Skeletal muscle satellite cell (primary cell): ENCODE data around the gene TMPRSS13. TPM values are rescaled to one million over a fixed set of nuclear protein-coding genes. Genes with fewer than 3 reads are reported as not detected.
"Not testable (repeated sequence)": the region's sequence is repeated elsewhere in the genome, so short reads cannot be mapped to it uniquely, and the experiment has no call there.

Source experiments
- H3K27me3 ChIP-seq: 2 replicates; pipeline ENCODE4 v1.7.0; 2013; ENCODE audit warnings: low read length; ENCODE audit not compliant: control insufficient read depth, insufficient read depth
- H3K36me3 ChIP-seq: 2 replicates; pipeline ENCODE4 v1.7.0; 2013; ENCODE audit warnings: mild to moderate bottlenecking, control low read depth, low read length; ENCODE audit not compliant: insufficient read depth
- H3K4me1 ChIP-seq: 2 replicates; pipeline ENCODE4 v1.7.0; 2013; ENCODE audit warnings: low read length; ENCODE audit not compliant: control insufficient read depth, insufficient read depth
- H3K4me2 ChIP-seq: 2 replicates; pipeline ENCODE4 v1.7.0; 2013; ENCODE audit warnings: mild to moderate bottlenecking, low read length
- H3K4me3 ChIP-seq: 2 replicates; pipeline ENCODE4 v1.7.0; 2013; ENCODE audit warnings: low read length
- H3K9ac ChIP-seq: 2 replicates; pipeline ENCODE4 v1.7.0; 2013; ENCODE audit warnings: mild to moderate bottlenecking, low read depth, low read length, moderate library complexity
- H3K9me3 ChIP-seq: replicated peaks from 2 replicates; pipeline ENCODE4 v1.7.0; 2013; ENCODE audit warnings: mild to moderate bottlenecking, control low read depth, low read length
- total RNA-seq: library from RNA; depleted of rRNA; stranded (reverse); fragments of >200 nt; gene quantifications from 2 replicates; pipeline ENCODE4 v1.2.3, GENCODE V29; 2012; rRNA removed

The TMPRSS13 gene
- total RNA-seq, result not detected in 2 replicates

GRCh38 chr11:117929142-117929915 is at the start of gene TMPRSS13:
Gene TMPRSS13, minus strand, starts transcription at chr11:117929402. Its CDS starts 95 bp downstream, at chr11:117929307.
- H3K4me3 ChIP-seq, result no peak within 1 kb of the TSS
- peaks cover 19% of the 10 kb centered on the region for H3K27me3 ChIP-seq
- no peak within 1 kb of the TSS for H3K9ac ChIP-seq
- no peak within 1 kb of the TSS for H3K4me2 ChIP-seq
- no peaks in the 10 kb centered on the region for H3K36me3 ChIP-seq
- H3K9me3 ChIP-seq, result no peaks in the 10 kb centered on the region
- no peaks in the 10 kb centered on the region for H3K4me1 ChIP-seq

- Histone ChIP-seq H3K9me3 (no peaks in the 10 kb centered on the region), H3K4me3 (no peak overlapping the region), H3K4me1 (no peaks in the 10 kb centered on the region), H3K4me2 (no peak overlapping the region), H3K27me3 (peaks cover 19% of the 10 kb centered on the region), H3K9ac (no peak overlapping the region), H3K36me3 (no peaks in the 10 kb centered on the region)
Measured at GRCh38 chr11:117978991-117979390, 49.8 kb upstream of the TMPRSS13 start.

GRCh38 chr11:117978291-117978910 is 49.2 kb upstream of the TMPRSS13 start:
- not testable (repeated sequence) for H3K36me3 ChIP-seq, H3K9ac ChIP-seq, H3K9me3 ChIP-seq, H3K4me2 ChIP-seq, H3K4me3 ChIP-seq, H3K4me1 ChIP-seq
- peaks cover 19% of the 10 kb centered on the region for H3K27me3 ChIP-seq

- not testable (repeated sequence) for H3K4me3 ChIP-seq, H3K36me3 ChIP-seq, H3K9me3 ChIP-seq, H3K4me2 ChIP-seq, H3K9ac ChIP-seq, H3K4me1 ChIP-seq
- H3K27me3 ChIP-seq, result peaks cover 19% of the 10 kb centered on the region
Measured at GRCh38 chr11:117977612-117978264, 48.5 kb upstream of the TMPRSS13 start.

GRCh38 chr11:117977029-117977428 is 47.8 kb upstream of the TMPRSS13 start:
- peaks cover 19% of the 10 kb centered on the region for H3K27me3 ChIP-seq
- H3K9ac ChIP-seq, result no peak overlapping the region
- no peak overlapping the region for H3K4me3 ChIP-seq
- H3K9me3 ChIP-seq, result no peaks in the 10 kb centered on the region
- H3K4me2 ChIP-seq, result no peak overlapping the region
- no peaks in the 10 kb centered on the region for H3K36me3 ChIP-seq
- H3K4me1 ChIP-seq, result no peaks in the 10 kb centered on the region

GRCh38 chr11:117976445-117976844 is 47.2 kb upstream of the TMPRSS13 start:
- no peak overlapping the region for H3K4me3 ChIP-seq
- no peaks in the 10 kb centered on the region for H3K9me3 ChIP-seq
- no peaks in the 10 kb centered on the region for H3K36me3 ChIP-seq
- no peaks in the 10 kb centered on the region for H3K4me1 ChIP-seq
- no peak overlapping the region for H3K9ac ChIP-seq
- peaks cover 19% of the 10 kb centered on the region for H3K27me3 ChIP-seq
- H3K4me2 ChIP-seq, result no peak overlapping the region

- no peaks in the 10 kb centered on the region for H3K4me1 ChIP-seq
Measured at GRCh38 chr11:117973503-117973860, 44.3 kb upstream of the TMPRSS13 start.

GRCh38 chr11:117972629-117973502 is 43.7 kb upstream of the TMPRSS13 start:
- Histone ChIP-seq H3K4me3 (no peak overlapping the region), H3K36me3 (no peaks in the 10 kb centered on the region), H3K4me2 (no peak overlapping the region), H3K9me3 (no peaks in the 10 kb centered on the region), H3K4me1 (no peaks in the 10 kb centered on the region), H3K9ac (no peak overlapping the region), H3K27me3 (no peaks in the 10 kb centered on the region)

More at GRCh38 chr11:117973503-117973860, 44.3 kb upstream of the TMPRSS13 start:
- no peaks in the 10 kb centered on the region for H3K36me3 ChIP-seq
- H3K9me3 ChIP-seq, result no peaks in the 10 kb centered on the region
- no peak overlapping the region for H3K9ac ChIP-seq
- no peak overlapping the region for H3K4me3 ChIP-seq
- H3K4me2 ChIP-seq, result no peak overlapping the region
- H3K27me3 ChIP-seq, result no peaks in the 10 kb centered on the region

GRCh38 chr11:117972044-117972443 is 42.8 kb upstream of the TMPRSS13 start:
- Histone ChIP-seq H3K4me3 (no peak overlapping the region), H3K4me1 (no peaks in the 10 kb centered on the region), H3K4me2 (no peak overlapping the region), H3K9me3 (no peaks in the 10 kb centered on the region), H3K27me3 (no peaks in the 10 kb centered on the region), H3K9ac (no peak overlapping the region), H3K36me3 (no peaks in the 10 kb centered on the region)

- Histone ChIP-seq H3K9ac (no peak overlapping the region), H3K4me2 (no peak overlapping the region), H3K36me3 (no peaks in the 10 kb centered on the region), H3K9me3 (no peaks in the 10 kb centered on the region), H3K27me3 (no peaks in the 10 kb centered on the region), H3K4me1 (no peaks in the 10 kb centered on the region), H3K4me3 (no peak overlapping the region)
Measured at GRCh38 chr11:117970400-117971024, 41.3 kb upstream of the TMPRSS13 start.
